GM18502 (cell line): ENCODE results near the gene SERTM2.
A peak's percentile ranks its signal among the peaks of the same experiment; 100 is the strongest.
"Not testable (repeated sequence)": the region's sequence is repeated elsewhere in the genome, so short reads cannot be mapped to it uniquely, and the experiment has no call there.

Experiments
- ATAC-seq: cut with Tn5 transposase; IDR thresholded peaks from one replicate; pipeline ENCODE4 v1.9.1; 2021; ENCODE audit warnings: mild to moderate bottlenecking; ENCODE audit not compliant: unreplicated experiment, poor library complexity

SERTM2 gene

DNA sequence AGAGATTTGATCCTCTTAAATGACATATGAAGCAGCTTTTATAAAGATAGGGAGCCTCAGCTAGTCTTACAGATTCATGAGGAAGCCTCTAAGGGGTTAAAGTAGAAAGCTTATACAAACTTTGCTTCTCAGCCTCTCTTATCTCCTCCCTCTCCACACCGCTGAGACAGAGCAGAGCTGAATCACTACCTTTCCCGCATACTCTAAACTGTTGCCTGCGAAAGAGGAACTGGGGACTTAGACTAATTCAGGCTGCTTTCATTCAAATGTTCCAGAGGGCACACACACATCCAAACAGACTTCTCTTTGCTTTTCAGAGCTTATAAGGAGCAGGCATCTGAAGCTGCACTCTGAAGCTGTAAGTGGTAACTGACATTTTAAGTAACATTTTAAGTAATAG is at the start of gene SERTM2:
Gene SERTM2 (plus strand): TSS at position 169 of the 400 bp plus-strand sequence. CDS start 7,213 bp downstream, outside the sequence.
- peak; percentile 97 for ATAC-seq

- ATAC-seq: no peak
These were observed 45.8 kb upstream of the SERTM2 start for GRCh38 chrX:111465669-111466068.

DNA sequence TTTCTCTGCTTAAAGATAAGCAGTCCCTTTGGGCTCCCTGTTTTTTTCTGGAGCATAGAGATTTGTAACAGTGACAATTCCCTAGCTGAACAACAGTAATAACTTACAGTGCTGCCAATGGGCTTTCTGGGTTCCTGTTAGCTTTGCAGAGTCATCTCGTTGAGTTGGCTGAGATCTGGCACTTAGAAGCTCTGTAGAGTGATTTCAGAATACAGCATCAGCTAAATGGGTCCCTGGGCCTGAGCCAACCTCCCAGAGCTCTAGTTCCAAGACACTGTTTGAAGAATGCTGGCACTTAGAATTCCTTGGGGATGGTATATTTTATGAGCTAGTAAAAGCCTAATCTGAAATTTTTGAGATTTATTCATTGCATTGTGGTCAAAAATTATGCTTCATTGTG is 43.5 kb upstream of the SERTM2 start:
- no peak for ATAC-seq

DNA sequence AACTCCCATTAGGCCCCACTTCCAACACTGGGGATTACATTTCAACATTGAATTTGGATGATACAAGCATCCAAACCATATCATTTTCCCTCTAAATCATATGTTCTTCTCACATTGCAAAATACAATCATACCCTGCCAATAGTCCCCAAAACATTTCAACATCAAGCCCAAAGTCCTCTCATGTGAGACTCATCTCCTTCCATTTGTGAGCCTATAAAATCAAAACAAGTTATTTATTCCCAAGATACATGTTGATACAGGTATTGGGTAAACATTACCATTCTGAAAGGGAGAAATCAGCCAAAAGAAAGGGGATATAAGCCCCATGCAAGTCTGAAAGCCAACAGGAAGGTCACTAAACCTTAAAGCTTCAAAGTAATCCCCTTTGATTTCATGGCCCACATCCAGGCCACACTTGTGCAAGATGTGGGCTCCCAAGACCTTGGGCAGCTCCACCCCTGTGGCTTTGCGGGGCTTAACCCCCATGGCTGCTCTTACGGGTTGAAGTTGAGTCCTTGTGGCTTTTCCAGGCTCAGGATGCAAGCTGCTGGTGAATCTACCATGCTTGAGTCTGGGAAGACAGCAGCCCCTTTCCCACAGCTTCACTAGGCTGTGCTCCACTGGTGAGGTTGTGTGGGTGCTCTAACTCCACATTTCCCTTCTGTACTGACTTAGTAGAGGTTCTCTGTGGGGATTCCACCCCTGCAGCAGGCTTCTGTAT is 40.6 kb upstream of the SERTM2 start:
- no peak for ATAC-seq

DNA sequence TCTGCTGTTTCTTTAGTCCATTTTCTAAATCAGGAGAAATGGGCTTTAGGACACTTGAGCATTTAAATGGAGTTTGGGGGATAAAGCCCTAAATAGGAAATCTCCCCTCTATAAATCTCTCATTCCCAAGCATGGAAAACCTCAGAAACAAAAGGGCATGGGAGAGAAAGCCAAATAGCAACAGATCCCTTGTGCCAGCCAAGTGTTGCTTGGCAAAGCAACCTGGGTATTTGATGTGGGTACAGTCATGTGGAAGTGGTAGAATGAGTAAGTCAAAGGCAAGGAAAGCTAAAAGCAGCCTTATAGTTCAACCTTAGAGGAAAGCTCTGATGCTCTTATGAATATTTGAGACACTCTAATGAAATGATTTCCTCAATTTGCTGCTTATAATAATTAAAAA is 29.5 kb upstream of the SERTM2 start:
- no peak for ATAC-seq

DNA sequence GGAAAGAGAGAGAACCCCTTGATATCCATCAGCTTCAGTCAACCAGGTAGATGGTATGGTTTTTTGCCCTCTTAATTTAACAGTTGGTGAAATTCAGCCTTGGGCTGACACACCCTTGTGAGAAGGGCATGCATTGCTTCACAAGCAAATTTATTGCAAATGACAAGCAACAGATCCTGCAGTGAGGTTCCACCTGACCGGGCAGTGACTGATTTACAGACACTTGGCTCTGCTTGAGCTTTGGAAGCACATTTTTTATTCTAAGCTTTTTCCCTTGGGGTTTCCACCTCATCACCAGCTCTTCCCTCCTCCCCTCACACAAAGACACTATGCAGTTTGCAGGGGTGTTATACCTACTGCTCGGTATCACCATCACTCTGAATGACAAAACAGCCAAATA is 28.3 kb upstream of the SERTM2 start:
- no peak for ATAC-seq

DNA sequence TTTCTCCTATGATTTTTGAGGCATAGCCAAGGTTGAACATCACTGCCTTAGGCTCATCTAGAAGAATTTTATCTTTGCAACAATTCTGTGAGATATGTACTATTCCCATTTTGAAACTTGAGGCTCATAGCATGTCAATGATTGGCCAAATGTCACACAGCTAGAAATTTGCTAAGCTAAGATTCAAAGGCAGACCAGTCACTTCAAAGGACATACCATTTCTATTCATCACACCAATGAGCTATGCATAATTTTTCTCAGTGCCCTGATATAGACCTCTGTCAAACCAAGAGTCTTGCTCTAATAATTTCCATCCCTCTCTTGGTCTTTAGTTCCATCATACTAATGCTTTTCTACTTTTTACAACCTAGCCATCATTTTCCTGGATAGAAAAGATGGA is 27.6 kb upstream of the SERTM2 start:
- ATAC-seq: no peak

DNA sequence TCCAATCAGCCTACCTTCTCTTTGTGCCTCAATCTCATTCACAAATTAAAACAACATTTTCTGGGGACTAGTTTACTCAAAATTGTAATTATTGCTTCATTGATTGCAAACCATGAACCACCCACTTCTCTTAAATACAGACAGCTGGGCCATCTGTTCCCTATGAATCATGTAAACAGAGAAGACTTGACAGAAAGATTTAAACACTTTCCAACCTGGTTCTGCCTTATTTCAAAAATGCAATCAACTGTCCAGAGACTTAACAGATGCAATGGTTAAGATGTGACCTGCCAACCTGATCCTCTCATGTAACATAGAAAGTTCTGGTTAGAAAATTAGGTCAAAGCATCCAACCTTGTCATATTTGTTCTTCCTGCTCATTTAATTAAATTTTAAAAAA is 20.8 kb upstream of the SERTM2 start:
- ATAC-seq: no peak

DNA sequence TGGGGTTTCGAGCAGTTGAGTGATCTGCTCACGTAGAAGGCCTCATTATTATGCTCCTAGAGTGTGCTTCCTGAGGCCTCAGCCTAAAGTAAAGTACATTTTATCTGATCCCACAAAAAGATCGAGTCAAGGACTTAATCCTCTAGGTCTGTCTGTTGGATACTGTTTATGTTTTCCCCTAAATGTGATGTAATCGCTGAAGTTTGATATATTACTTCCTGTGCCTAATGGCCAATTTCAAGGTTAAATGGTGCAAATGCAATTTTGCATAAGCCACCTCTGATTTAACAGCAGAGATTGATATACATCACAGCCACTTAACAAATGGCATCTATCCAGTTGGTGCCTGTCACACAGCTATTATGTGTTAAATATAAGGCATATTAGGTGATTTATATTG is 19.4 kb upstream of the SERTM2 start:
- ATAC-seq: no peak

DNA sequence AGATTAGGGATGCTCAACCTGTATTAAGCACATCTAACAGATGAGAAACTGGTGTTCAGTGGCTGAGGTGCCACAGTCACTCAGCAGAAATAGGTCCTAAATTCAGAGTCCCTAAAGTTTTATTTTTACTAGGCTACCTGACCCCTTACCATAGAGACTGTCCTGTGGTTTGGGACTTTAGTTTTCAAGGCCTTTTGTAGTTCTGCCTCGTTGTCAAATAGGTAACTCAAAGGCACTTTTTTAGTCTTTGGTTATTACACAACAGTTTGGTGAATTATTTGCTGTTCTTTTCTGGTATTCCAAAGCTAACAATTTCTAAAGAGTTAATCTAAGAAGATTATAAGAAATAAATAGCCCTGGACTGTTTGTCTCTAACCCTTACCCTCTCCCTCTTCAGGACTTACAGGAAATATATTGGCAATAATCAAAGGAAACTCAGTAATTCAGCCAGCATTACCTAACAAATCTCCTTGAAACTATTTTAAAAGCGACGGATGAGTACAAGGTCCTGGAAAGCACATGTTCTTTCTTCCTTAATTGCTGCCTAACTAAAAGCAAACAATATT is 12.8 kb upstream of the SERTM2 start:
- no peak for ATAC-seq

DNA sequence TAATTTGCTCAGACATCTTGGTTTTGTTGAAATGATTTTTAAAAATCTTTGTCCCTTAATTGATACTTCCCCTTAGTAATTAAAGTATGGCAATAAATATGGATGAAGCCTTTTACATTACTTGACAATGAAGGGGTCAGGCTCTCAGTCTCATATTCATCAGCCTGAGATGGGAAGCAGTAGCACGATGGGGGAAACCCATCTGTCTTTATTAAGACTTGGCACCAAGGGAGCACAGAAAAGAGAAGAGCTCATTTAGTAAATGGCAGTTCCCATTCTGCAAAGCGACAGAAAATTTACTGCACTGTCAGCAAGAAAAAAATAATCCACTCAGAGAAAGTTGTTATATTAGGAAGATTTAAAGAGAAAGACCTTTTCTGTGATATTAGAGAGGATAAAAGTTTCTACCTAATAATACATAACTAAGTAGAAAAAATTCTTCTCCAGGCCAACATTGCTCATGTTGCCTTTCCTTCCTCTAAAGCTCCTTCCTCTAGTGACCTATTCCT is 7.9 kb upstream of the SERTM2 start:
- no peak for ATAC-seq

GRCh38 chrX:111504941-111505340 is 6.5 kb upstream of the SERTM2 start:
- no peak for ATAC-seq

DNA sequence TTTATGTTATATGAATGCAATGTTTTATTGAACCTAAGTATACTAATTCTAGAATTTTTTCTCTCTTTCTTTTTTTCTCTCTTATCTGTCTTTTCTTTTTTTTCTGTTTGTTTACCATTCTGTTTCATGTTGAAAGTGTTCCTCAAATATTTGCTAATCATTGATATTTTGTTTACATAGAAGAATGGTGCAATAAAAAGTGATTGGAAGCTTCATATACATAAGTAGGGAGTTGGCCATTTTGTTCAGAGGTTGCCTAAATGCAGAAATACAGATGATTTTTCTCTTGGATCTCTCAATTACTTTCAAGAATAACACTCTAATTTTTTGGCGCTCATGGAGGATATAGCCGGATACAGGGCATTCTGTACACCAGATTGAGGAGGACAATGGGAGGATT is 5.7 kb upstream of the SERTM2 start:
- ATAC-seq: no peak

DNA sequence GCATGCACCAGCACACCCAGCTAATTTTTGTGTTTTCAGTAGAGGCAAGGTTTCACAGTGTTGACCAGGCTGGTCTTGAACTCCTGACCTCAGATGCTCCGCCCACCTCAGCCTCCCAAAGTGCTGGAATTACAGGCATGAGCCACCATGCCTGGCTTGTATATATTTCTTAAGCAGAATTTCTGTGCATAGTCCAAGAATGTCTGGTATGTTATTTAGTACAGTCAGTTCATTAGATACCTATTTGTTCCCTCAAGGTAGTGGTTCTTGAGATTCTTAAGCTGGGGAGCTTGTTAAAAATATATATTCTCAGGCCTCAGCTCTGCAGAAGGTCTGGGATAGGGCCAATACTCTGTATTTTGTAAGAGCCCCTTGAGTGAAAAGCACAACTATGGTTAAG is 4.6 kb upstream of the SERTM2 start:
- no peak for ATAC-seq

GRCh38 chrX:111507933-111508332 is 3.5 kb upstream of the SERTM2 start:
- ATAC-seq: no peak

- no peak for ATAC-seq
These were observed 3.9 kb downstream of the SERTM2 start for GRCh38 chrX:111515298-111515697.

DNA sequence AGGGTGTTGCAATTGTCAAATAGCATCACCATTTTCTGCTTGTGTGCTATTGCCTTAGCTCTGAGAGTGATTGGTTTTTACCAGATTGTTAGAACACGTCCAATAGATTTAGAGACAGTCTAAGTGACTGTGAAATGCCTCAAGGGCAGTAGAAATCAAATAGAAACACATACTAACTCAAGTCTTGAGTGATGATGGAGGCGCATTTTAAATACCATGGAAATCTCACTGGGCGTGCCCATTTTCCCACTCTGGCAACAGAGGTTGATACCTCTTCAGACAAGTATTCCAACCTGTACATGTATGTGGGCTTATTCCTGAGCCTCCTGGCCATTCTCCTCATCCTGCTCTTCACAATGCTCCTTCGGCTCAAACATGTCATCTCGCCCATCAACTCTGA is 7.2 kb downstream of the SERTM2 start:
- no peak for ATAC-seq

- ATAC-seq: peak; percentile 48
These were observed 7.8 kb downstream of the SERTM2 start for GRCh38 chrX:111519215-111519614.

GRCh38 chrX:111520506-111520905 is 9.1 kb downstream of the SERTM2 start:
- ATAC-seq: no peak

DNA sequence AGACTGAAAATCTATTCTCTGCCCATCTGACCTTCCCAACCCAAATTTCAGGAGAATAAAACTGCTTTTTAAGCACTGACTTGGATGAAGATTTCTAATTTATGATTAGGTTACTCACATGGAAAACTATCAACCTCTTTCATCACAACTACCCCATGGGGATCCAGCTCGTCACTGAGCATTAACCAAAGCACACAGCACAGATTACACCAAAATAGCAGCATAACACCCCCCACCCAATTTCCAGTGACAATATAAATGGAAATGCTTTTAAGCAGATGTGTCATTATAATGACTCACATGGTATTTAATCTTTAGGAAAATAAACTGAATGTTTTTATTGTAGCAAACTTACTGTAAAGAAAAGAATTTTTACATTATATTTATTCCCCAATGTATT is 9.7 kb downstream of the SERTM2 start:
- no peak for ATAC-seq

DNA sequence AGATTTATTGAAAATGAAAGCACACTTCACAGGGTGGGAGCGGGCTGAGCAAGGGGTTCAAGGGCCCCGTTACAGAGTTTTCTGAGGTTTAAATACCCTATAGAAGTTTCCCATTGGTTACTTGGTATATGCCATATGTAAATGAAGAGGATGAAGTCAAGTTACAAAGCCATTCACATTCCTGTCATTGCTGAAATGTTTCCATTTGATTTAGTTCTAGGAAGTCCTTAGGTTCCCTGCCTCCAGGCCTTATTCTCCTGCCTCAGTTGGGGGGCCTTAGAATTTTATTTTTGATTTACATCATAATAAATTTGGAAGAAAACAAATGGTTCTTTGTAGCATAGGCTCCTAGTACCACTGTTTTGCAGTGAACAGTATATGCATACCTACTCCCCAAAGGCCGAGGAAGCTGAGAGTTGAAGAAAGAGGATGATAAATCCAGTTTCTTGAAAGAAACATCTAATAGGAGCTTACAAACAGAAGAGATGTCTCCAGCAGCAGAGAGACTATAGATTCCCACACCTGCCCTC is 31.8 kb downstream of the SERTM2 start:
- ATAC-seq: no peak

DNA sequence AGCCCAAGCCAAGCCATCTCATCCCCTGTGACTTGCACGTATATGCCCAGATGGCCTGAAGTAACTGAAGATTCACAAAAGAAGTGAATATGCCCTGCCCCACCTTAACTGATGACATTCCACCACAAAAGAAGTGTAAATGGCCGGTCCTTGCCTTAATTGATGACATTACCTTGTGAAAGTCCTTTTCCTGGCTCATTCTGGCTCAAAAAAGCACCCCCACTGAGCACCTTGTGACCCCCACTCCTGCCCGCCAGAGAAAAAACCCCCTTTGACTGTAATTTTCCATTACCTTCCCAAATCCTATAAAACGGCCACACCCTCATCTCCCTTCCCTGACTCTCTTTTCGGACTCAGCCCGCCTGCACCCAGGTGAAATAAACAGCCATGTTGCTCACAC is 37.8 kb downstream of the SERTM2 start:
- not testable (repeated sequence) for ATAC-seq
